ENCODE data around the gene STK39.

STK39 gene

DNA sequence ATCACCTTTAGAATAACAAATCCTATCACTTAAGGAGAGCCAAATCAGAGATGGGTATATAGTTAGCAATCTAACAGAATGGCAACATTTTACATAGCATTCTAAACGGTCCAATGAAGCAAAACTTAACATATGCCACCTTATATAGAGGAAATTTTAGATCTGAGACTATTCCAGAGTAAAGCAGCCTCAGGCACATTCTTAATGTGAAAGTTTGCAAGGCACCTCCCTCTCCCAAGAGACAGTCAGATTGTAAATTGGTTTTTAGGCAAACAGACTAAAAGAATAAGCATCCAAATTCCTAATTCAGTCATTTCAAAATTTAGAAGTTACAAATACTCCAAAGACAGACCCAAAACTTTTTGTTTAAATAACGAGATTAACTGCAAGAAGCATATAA lies 292.9 kb downstream of the STK39 start:
- no peak for DNase-seq (ENCODE audit: low spot score)

DNA sequence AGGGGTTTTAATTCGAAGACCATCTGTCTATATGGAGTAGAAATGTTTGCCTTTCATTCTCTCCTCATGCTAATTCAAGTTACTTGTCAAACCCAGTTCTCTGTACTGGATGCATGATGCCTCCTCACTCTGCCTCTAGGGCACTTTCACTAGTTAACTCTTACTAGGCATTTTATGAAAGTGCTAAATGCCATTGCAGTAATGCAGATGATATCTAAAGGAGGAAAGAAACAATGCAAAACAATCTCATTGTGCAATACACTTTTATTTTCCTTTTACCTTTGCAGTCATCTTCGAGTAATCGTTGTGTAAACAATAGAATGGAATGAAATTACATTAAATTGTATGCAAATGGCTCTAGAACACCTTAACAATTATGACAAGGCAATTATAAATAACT lies 293.6 kb downstream of the STK39 start:
- no peak for DNase-seq (ENCODE audit: low spot score)

DNA sequence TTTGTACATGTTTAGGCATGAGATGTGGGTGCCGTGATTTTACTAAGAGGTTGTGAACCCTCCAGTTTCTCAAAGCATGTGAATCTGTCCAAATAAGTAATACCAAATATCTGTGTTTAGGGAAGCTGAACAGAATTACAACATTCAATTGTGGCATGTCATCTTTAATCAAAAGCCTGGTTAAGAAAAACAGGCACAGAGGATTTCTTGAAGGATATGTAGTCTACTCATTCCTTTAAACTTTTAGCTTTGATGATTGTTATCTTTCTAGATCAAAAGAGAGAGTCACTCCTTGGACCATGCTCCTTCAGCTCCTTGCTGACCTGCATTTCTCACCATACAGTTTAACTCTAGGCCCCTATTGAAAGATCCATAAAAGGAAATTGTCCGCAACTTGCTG lies 296.8 kb downstream of the STK39 start:
- no peak for DNase-seq (ENCODE audit: low spot score)

- DNase-seq (ENCODE audit: low spot score), result no peak
Observed at GRCh38 chr2:167946441-167946841, 301.0 kb downstream of the STK39 start.

DNA sequence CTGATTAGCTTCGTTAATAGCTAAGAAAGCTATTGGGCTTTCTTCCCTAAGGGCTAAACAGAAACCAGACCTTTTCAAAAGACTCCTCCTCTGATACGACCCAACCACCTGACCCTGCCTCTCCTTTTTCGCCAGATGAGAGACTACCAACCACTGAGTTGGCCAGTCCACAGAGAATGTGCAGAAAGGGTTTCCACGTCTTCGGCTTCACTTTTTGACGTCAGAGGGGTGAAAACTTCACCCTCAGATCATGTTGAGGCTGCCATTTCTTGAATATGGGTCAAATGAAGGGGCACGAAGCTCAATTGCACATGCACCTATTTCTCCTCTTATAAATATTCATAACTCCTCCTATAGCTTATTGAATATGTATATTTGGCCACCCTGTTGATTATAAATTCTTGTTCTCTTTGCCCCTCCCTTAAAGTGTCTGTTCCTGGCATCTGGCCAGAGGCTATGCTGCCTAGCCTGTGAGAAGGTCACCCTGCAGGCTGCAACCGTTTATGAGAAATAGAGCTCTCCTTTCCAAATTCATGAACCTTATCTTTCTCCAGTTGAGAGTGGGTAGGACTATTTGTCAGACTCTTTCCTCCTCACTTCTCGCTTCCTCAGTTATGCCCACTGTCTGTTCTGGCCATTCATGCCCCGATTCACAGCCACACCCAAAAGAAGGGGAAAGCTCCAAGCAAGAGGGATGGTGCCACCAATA lies 301.6 kb downstream of the STK39 start:
- no peak for DNase-seq (ENCODE audit: low spot score)

- no peak for DNase-seq (ENCODE audit: low spot score)
Observed at GRCh38 chr2:167944825-167945659, 302.4 kb downstream of the STK39 start.

DNA sequence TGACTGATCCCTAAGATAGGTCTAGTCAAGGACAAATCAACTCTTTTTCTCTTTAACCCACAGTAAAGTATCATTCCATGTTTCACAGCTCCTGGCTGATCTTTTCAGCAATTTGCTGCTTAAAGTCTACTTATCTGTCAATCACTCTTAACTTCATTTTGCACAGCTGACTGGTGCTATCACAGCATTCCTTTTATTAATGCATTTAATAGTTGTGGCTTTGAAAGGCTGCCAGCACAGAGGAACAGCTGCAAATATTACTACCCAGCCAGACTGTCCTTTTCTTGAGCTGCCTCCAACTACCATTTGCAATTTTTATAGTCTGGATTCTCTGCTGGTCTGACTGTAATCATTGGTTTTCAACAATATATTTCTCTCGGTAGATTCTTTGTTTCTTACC lies 303.5 kb downstream of the STK39 start:
- DNase-seq (ENCODE audit: low spot score), result no peak

DNA sequence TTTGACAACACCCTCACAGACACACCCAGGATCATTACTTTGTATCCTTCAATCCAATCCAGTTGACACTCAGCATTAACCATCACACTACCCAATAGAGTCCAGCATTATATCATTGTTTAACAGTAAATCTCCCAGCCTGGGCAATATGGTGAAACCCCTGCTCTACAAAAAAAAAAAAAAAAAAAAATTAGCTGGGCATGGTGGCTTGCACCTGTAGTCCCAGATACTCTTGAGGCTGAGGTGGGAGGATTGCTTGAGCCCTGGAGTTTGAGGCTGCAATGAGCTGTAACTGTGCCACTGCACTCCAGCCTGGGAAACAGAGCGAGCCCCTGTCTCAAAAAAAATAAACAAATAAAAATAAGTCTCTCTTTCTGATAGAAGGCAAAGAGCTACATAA lies 304.0 kb downstream of the STK39 start:
- DNase-seq (ENCODE audit: low spot score), result no peak

DNA sequence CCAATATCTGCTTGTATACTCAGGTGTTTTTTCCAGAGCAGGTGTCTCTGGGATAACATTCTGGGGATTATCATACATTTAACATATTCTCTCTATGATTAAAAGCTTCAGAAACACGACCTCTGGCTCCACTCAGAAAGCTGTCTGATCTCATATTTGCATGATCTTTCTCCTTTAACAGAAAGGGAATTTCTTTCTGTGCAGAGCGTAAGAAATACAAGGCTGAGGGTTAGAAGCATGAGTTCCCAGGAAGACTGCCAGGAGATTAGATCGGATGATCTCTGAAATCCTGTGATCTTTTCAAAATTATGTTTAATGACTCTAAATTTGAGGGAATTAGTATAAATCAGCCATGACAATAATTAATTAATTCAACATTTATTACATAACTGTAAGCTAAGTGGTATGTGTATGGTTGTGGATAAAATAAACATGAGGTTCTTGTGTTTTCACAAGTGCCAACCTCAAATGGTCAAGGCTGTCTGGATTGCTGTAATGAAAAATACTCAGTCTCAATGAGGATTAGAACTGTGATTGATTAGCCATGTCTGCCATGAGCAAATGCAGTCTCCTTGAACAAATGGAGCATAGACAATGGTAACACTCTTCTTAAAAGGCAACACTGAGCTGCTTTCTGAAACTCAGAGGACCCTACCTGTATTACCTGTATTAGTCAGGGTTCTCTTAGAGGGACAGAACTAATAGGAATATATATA lies 304.9 kb downstream of the STK39 start:
- no peak for DNase-seq (ENCODE audit: low spot score)

DNA sequence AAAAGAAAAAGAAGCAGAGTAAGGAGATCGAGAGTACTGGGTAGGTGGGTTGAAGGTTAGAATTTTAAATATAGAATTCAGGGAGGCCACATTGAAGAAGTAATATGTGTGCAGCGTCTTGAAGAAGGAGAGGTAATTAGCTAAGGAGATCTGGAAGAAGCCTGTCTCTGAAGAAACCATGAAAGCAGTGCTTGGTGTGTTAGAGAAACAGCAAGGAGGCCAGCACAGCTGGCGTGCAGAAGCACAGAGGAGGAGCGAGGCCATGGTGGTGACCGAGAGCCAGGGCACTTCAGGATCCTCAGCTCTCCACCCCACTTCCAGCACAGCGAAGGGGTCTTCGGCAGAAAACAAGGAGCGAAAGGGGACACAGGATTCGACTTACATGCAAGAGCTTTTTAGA lies 305.8 kb downstream of the STK39 start:
- DNase-seq (ENCODE audit: low spot score), result no peak

- DNase-seq (ENCODE audit: low spot score), result no peak
Observed at GRCh38 chr2:167940734-167941507, 306.5 kb downstream of the STK39 start.

DNA sequence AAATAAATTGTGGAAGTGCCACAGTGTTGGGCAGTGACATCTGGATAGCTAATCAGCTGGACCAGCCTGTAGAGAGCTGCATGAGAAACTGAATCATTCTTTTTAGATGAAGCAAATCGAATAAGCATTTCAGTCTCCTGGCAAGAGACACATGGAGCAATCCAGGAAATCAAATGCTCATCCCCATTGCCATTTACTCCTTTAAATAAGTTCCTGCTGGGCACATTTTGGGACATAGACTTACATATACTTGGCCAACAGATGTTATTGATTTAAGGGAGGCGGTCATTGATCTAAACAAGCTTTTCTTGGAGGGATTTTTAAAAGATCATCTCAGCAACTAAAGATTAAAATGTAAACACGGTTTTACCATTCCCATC lies 307.1 kb downstream of the STK39 start:
- DNase-seq (ENCODE audit: low spot score), result no peak

DNA sequence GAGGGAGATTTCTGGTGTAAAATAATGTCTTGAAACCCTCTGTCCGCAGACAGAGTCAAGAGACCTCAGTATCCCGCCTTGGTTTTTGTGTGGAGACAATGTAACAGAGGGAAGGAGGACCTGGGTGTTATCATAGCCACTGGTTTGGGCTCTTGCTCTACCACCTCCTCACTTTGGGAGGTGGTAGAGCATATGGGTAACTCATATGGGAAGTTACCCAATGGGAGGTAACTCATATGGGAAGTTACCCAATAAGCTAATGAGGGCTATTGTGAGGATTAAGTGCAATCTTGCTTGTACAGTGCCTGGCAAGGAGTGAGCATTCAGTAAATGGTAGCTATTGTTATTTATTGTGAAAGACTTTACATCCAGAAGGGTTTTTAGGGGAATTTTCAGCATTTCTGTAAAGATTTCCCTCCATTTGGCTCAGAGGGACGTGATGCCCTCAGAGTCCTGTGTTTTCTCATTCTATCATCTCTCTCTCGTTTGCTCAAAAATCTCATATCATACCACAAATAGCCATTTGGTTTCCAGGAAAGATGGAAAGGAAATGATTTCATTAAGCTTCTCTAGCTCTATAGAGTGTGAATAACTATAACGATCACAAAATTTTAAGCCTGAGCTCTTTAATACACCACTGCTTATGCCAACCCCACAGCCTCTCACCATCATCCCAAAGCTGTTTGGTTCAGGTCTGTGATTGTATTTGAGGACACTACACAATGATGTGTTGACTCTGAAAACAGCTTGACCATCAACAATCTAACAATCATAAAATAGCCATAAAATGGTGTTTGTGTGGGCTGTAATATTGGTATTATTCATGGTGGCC lies 307.7 kb downstream of the STK39 start:
- DNase-seq (ENCODE audit: low spot score), result no peak

- no peak for DNase-seq (ENCODE audit: low spot score)
Observed at GRCh38 chr2:167937403-167937802, 310.0 kb downstream of the STK39 start.

DNA sequence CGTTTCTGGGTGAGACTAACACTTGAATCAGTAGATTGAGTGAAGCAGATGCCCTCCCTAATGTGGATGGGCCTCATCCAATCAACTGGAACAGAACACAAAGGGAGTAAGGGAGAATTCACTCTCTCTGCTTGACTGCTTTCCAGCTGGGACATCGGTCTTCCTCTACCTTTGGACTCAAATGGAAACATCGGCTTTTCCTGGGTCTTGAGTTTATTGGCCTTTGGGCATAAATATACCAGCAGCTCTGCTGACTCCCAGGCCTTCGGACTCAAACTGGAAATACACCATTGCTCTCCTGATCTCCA lies 311.6 kb downstream of the STK39 start:
- DNase-seq (ENCODE audit: low spot score), result no peak

GRCh38 chr2:167933097-167933814 lies 314.1 kb downstream of the STK39 start:
- no peak for DNase-seq (ENCODE audit: low spot score)

- no peak for DNase-seq (ENCODE audit: low spot score)
Observed at GRCh38 chr2:167932123-167932693, 315.2 kb downstream of the STK39 start.

DNA sequence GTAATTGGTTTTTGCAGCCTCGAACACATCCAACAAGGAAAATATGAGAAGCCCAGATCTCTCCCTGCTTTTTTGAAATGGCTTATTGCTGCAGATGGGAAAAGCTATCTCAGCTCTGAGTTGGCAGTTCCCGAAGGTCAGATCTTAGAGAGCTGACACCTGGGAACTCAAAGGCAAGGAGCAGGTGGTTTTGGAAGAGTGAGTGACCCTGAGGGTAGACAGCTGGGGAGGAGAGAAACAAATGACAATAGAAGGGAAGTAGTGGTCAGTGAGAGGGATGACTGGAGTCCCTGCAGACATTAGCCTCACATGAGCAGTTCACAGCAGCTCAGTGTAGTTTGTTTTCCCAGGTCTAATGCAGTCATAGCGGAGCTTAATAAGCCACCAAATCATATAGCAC lies 317.9 kb downstream of the STK39 start:
- DNase-seq (ENCODE audit: low spot score), result no peak

DNA sequence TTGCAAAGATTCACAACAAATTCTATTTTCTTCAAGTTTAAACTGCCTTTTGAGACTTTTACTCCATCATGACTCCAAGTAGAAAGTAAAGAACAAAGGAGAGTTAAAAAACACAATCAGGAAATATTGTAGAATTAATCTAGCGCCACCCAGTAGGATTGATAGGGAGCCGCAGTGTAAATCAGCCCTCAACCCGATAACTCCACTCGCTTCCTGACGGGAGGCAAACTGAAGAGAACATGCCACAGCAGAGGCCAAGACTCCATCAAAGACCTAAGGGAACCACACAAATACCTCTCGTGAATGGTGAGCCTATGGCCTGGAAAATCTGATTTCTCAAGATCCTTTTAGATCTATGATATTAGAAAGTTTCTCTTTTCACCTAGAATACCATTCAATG lies 319.0 kb downstream of the STK39 start:
- no peak for DNase-seq (ENCODE audit: low spot score)

DNA sequence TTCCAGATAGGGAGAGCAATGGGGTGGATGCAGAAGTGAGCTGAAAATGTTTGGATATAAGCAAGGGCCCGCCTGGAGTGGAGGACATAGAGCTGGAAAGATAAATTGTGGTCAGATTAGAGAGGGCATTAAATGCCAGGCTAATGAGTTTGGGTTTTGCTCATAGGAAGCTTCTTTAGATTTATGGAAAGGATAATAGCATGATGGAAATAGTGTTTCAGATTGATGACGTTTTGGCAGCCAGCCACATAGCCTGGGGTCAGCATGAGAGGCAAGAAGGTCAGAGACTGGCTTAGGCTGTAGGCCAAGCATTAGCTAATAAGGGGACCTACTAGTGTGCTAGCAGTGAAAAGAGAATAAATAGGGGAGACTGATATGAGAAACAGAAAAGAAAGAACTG lies 321.6 kb downstream of the STK39 start:
- DNase-seq (ENCODE audit: low spot score), result no peak

DNA sequence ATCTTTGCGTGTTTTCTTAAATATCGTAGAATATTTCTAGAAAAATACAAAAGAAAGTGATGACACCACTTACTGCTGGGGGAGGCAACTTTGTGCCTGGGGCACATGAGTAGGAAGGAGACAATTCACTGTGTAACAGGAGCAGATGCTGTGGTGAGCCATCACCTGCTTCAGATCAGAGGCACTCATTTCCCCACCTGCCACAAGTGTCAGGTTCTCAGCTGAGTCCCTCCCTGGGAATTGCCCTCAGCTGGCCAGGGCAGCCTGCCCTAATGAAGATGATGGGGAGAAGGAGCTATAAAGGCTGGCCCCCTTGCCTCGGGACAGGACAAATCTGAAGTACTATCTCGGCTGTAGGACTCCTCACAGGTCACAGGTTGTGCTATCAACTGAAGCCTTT lies 322.8 kb downstream of the STK39 start:
- DNase-seq (ENCODE audit: low spot score), result no peak

All from ecto neural progenitor cell (in vitro differentiated cells).